ENCODE results near the gene CLGN. TPM values are rescaled to one million over a fixed set of nuclear protein-coding genes. Genes with fewer than 3 reads are reported as not detected.
"Not testable (repeated sequence)": the region's sequence is repeated elsewhere in the genome, so short reads cannot be mapped to it uniquely, and the experiment has no call there.

CLGN gene
- under 1 TPM; 0.11 to 0.13 TPM for total RNA-seq

DNA sequence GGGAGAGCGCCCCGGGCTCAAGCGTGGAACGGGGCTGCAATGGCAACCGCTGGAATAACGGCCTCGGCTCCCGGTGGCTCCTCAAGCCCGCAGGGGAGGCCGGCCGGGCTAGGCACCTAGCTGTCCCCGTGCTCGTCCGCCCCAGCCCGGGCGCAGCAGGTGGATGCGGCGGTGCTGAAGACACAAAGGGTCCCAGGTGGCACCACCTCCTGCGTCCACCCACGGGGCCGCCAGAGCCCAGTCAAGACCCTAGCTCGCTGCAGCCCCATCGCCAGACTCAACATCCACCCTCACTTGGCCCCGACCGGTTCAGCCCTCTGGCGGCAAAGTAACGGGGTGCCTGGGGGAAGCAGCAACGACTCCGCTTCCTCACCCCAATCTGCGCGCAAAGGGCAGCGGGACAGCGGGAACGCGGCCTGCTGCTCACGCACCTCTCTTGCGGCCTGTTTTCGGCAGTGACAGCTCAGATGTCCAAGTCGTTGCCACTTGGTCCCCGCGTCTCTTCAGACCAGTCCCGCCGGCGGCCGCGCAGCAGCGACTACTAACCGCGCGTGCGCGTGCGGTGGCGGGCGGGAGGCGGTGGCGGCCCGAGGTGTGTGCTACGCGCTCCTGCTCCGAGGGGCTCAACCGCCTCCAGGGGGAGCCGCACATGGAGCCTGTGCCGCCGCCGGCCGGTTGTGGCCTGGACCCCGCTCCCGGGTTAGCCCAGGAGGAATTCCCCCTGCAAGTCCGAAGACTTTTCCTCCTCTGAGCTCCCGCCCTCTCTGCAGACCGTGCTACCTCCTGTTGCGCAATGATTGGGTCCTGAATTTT lies at the start of gene CLGN:
Gene CLGN (minus strand): TSS at position 543 of the 813 bp plus-strand sequence. CDS start 14,570 bp downstream, outside the sequence.
- H3K9me3 Mint-ChIP-seq (ENCODE audit: insufficient read depth): no peaks in the 10 kb centered on the region
- H3K4me1 Mint-ChIP-seq (ENCODE audit: low read depth): peaks cover 10% of the 10 kb centered on the region
- peak; percentile 65 for DNase-seq
- CTCF ChIA-PET: interaction anchor here (0.7 to 1.5 kb wide), 4 partner anchors 10 to 183 kb away, joined by 3 to 4 read pairs (median 4); no protein-coding TSS in a partner anchor
- H3K27me3 Mint-ChIP-seq (ENCODE audit: low read depth): peaks cover 51% of the 10 kb centered on the region
- H3K4me3 Mint-ChIP-seq: peak within 1 kb of the TSS; percentile 76
- H3K27ac Mint-ChIP-seq: no peak within 1 kb of the TSS
- POLR2A ChIA-PET: no interaction called here
- ATAC-seq: peak; percentile 92
- H3K36me3 Mint-ChIP-seq (ENCODE audit: low read depth): no peaks in the 10 kb centered on the region

- Mint-ChIP-seq H3K27ac (no peak overlapping the region), H3K4me3 (no peak overlapping the region), H3K4me1 (ENCODE audit: low read depth) (no peaks in the 10 kb centered on the region), H3K36me3 (ENCODE audit: low read depth) (no peaks in the 10 kb centered on the region), H3K9me3 (ENCODE audit: insufficient read depth) (no peaks in the 10 kb centered on the region), H3K27me3 (ENCODE audit: low read depth) (peaks cover 28% of the 10 kb centered on the region)
- ChIA-PET CTCF (no interaction called here), POLR2A (no interaction called here)
- ATAC-seq: no peak
- DNase-seq: no peak
These were observed 44.7 kb upstream of the CLGN start for GRCh38 chr4:140472156-140472555.

GRCh38 chr4:140469791-140470733 lies 42.6 kb upstream of the CLGN start:
- DNase-seq (no peak), ATAC-seq (no peak)
- no peak overlapping the region for H3K27ac Mint-ChIP-seq
- peaks cover 39% of the 10 kb centered on the region for H3K27me3 Mint-ChIP-seq (ENCODE audit: low read depth)
- H3K36me3 Mint-ChIP-seq (ENCODE audit: low read depth): no peaks in the 10 kb centered on the region
- no peak overlapping the region for H3K4me3 Mint-ChIP-seq
- ChIA-PET POLR2A (interaction anchor here (1.0 kb wide), 1 partner anchor 11 kb away, joined by 3 read pairs; no protein-coding TSS in a partner anchor), CTCF (no interaction called here)
- H3K9me3 Mint-ChIP-seq (ENCODE audit: insufficient read depth): no peaks in the 10 kb centered on the region
- H3K4me1 Mint-ChIP-seq (ENCODE audit: low read depth): no peaks in the 10 kb centered on the region

DNA sequence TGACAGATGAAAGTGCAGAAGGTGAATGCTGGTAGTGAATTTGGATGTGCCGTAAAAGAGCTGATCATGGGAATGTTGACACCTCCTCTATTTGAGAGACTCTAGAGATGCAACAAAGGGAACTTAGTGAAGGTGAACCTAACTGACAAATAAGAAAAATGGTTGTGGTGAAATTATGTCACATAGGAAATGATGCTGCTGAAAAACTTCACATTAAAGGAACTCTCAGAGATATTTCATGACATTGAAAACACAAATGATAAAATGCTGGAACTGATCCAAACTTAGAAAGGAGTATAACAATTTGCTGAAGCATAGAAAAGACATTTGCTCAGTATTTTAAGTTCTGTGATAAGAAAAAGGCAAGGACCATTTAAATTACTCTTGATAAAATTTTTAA lies 38.7 kb upstream of the CLGN start:
- ChIA-PET CTCF (no interaction called here), POLR2A (no interaction called here)
- ATAC-seq (no peak), DNase-seq (no peak)
- Mint-ChIP-seq H3K4me1 (ENCODE audit: low read depth) (no peaks in the 10 kb centered on the region), H3K4me3 (no peak overlapping the region), H3K27ac (no peak overlapping the region), H3K27me3 (ENCODE audit: low read depth) (peaks cover 32% of the 10 kb centered on the region), H3K9me3 (ENCODE audit: insufficient read depth) (no peaks in the 10 kb centered on the region), H3K36me3 (ENCODE audit: low read depth) (no peaks in the 10 kb centered on the region)

DNA sequence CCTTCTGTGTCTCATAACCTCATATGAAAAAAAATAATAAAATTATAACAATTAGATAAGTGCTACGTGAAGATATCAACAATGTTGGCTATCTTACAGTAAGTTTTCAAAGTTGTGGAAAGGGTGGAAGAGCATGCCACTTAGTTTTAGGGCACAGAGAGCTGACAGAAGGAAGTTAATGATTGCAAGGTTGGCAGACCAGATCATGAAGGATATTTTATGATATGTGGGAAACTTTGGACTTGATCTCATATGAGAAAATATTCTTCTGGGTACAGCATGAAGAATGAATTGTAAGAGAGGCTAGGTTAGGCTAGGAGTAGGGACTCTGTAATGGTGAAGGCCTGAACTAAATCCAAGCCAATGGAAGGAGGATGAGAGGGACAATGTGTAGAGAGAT lies 36.2 kb upstream of the CLGN start:
- Mint-ChIP-seq H3K4me1 (ENCODE audit: low read depth) (no peaks in the 10 kb centered on the region), H3K4me3 (no peak overlapping the region), H3K27ac (no peak overlapping the region), H3K36me3 (ENCODE audit: low read depth) (no peaks in the 10 kb centered on the region), H3K27me3 (ENCODE audit: low read depth) (peaks cover 27% of the 10 kb centered on the region), H3K9me3 (ENCODE audit: insufficient read depth) (no peaks in the 10 kb centered on the region)
- ATAC-seq (no peak), DNase-seq (no peak)
- CTCF ChIA-PET: no interaction called here
- POLR2A ChIA-PET: no interaction called here

GRCh38 chr4:140463182-140463581 lies 35.7 kb upstream of the CLGN start:
- no peaks in the 10 kb centered on the region for H3K36me3 Mint-ChIP-seq (ENCODE audit: low read depth)
- no peak overlapping the region for H3K27ac Mint-ChIP-seq
- ChIA-PET POLR2A (no interaction called here), CTCF (no interaction called here)
- no peak overlapping the region for H3K4me3 Mint-ChIP-seq
- peaks cover 29% of the 10 kb centered on the region for H3K27me3 Mint-ChIP-seq (ENCODE audit: low read depth)
- H3K9me3 Mint-ChIP-seq (ENCODE audit: insufficient read depth): no peaks in the 10 kb centered on the region
- DNase-seq: no peak
- ATAC-seq: no peak
- H3K4me1 Mint-ChIP-seq (ENCODE audit: low read depth): no peaks in the 10 kb centered on the region

DNA sequence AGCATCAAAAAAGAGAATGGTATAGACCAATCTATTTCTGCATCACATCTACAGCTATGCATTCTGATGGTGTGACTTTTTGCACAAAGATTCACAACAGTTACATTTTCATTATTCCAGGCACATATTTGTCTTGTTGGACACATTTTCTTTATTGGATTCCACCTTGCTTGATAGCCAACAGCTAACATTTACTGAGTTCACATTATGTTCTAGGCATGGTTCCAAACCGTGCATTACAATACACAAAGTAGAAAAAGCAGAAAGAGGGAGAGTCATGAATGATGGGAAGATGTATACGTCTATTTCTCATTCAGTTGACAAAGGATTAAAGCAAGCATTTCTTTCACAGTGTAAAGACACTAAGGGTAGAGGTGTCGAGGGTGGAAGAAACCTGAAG lies 22.9 kb upstream of the CLGN start:
- peaks cover 39% of the 10 kb centered on the region for H3K27me3 Mint-ChIP-seq (ENCODE audit: low read depth)
- no peaks in the 10 kb centered on the region for H3K9me3 Mint-ChIP-seq (ENCODE audit: insufficient read depth)
- no peak overlapping the region for H3K27ac Mint-ChIP-seq
- DNase-seq: no peak
- ChIA-PET CTCF (no interaction called here), POLR2A (no interaction called here)
- H3K4me3 Mint-ChIP-seq: no peak overlapping the region
- ATAC-seq: no peak
- no peaks in the 10 kb centered on the region for H3K4me1 Mint-ChIP-seq (ENCODE audit: low read depth)
- H3K36me3 Mint-ChIP-seq (ENCODE audit: low read depth): no peaks in the 10 kb centered on the region

- Mint-ChIP-seq H3K4me1 (ENCODE audit: low read depth) (no peaks in the 10 kb centered on the region), H3K36me3 (ENCODE audit: low read depth) (no peaks in the 10 kb centered on the region), H3K4me3 (no peak overlapping the region), H3K9me3 (ENCODE audit: insufficient read depth) (no peaks in the 10 kb centered on the region), H3K27me3 (ENCODE audit: low read depth) (peaks cover 35% of the 10 kb centered on the region), H3K27ac (no peak overlapping the region)
- no peak for ATAC-seq
- POLR2A ChIA-PET: no interaction called here
- CTCF ChIA-PET: no interaction called here
- no peak for DNase-seq
These were observed 21.4 kb upstream of the CLGN start for GRCh38 chr4:140448830-140449229.

DNA sequence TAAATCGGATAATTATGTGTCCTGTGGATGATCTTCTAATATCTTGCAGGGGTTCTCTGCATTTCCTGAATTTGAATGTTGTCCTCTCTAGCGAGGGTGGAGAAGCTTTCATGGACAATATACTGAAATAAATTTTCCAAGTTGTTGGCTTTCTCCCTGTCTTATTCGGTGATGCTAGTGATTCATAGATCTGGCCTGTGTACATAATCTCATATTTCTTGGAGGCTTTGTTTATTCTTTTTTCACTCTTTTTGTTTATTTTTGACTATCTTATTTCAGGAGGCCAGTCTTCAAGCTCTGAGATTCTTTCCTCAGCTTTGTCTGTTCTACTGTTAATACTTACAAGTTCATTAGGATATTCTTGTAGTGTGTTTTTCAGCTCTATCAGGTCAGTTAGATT lies 20.7 kb upstream of the CLGN start:
- Mint-ChIP-seq H3K36me3 (ENCODE audit: low read depth) (no peaks in the 10 kb centered on the region), H3K4me3 (no peak overlapping the region), H3K27ac (no peak overlapping the region), H3K9me3 (ENCODE audit: insufficient read depth) (no peaks in the 10 kb centered on the region), H3K27me3 (ENCODE audit: low read depth) (peaks cover 32% of the 10 kb centered on the region), H3K4me1 (ENCODE audit: low read depth) (no peaks in the 10 kb centered on the region)
- ATAC-seq: no peak
- CTCF ChIA-PET: no interaction called here
- POLR2A ChIA-PET: no interaction called here
- DNase-seq: no peak

DNA sequence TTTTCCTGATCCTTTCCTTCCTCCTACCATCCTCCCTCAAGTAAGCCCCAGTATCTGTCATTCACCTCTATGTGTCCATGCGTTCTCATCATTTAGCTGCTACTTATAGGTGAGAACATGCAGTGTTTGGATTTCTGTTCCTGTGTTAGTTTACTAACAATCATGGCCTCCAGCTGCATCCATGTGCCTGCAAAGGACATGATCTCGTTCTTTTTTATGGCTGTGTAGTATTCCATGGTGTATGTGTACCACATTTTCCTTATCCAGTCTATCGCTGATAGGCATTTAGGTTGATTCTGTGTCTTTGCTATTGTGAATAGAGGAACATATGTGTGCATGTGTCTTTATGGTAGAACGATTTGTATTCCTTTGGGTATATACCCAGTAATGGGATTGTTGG lies 16.9 kb upstream of the CLGN start:
- not testable (repeated sequence) for H3K9me3 Mint-ChIP-seq (ENCODE audit: insufficient read depth)

DNA sequence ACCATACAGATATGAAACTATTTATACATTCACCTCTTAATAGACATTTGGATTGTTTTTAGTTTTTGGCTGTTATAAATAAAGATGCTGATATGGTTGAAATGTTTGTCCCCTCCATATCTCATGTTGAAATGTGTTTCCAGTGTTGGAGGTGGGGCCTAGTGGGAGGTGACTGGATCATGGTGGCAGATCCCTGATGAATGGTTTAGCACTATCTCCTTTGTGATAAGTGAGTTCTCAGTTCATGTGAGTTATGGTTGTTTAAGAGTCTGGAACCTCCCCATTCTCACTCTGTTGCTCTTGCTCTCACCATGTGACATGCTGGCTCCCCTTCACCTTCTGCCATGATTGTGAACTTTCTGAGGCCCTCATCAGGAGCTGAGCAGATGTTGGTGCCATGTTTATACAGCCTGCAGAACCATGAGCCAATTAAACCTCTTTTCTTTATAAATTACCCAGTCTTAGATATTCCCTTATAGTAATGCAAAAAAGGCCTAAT lies 12.2 kb upstream of the CLGN start:
- Mint-ChIP-seq H3K4me1 (ENCODE audit: low read depth) (no peaks in the 10 kb centered on the region), H3K36me3 (ENCODE audit: low read depth) (no peaks in the 10 kb centered on the region), H3K4me3 (no peak overlapping the region), H3K9me3 (ENCODE audit: insufficient read depth) (no peaks in the 10 kb centered on the region), H3K27me3 (ENCODE audit: low read depth) (peaks cover 16% of the 10 kb centered on the region), H3K27ac (no peak overlapping the region)
- CTCF ChIA-PET: no interaction called here
- no peak for ATAC-seq
- POLR2A ChIA-PET: no interaction called here
- DNase-seq: no peak

More for the DNA sequence above, 16.9 kb upstream of the CLGN start:
- H3K4me3 Mint-ChIP-seq; H3K4me1 Mint-ChIP-seq (ENCODE audit: low read depth); POLR2A ChIA-PET; ATAC-seq; H3K27ac Mint-ChIP-seq; H3K36me3 Mint-ChIP-seq (ENCODE audit: low read depth); CTCF ChIA-PET; DNase-seq: not testable (repeated sequence)
- peaks cover 34% of the 10 kb centered on the region for H3K27me3 Mint-ChIP-seq (ENCODE audit: low read depth)

GRCh38 chr4:140427919-140428471 lies 547 bp upstream of the CLGN start:
- peaks cover 48% of the 10 kb centered on the region for H3K27me3 Mint-ChIP-seq (ENCODE audit: low read depth)
- no peaks in the 10 kb centered on the region for H3K36me3 Mint-ChIP-seq (ENCODE audit: low read depth)
- CTCF ChIA-PET: interaction anchor here (0.7 to 1.2 kb wide), 3 partner anchors 9 to 182 kb away, joined by 3 to 4 read pairs (median 3); no protein-coding TSS in a partner anchor
- POLR2A ChIA-PET: no interaction called here
- no peak for ATAC-seq
- H3K4me1 Mint-ChIP-seq (ENCODE audit: low read depth): peaks cover 10% of the 10 kb centered on the region
- H3K27ac Mint-ChIP-seq: no peak overlapping the region
- DNase-seq: no peak
- H3K4me3 Mint-ChIP-seq: peak overlapping the region; percentile 76
- H3K9me3 Mint-ChIP-seq (ENCODE audit: insufficient read depth): no peaks in the 10 kb centered on the region

Data from activated CD8-positive, alpha-beta T cell treated with anti-CD3 and anti-CD28 coated beads, Interleukin-2, amount 10 ng/mL, durations not matched to agents 7 days and 5 days (primary cell).